Endodermal cell (in vitro differentiated cells): ENCODE results near the gene RAMP1. TPM values are rescaled to one million over a fixed set of nuclear protein-coding genes. Genes with fewer than 3 reads are reported as not detected.

Experiments
- DNase-seq: peaks from one replicate; pipeline ENCODE4 v3.0.0-alpha.2; 2017
- H3K27ac ChIP-seq: 2 replicates; pipeline ENCODE4 v1.5.1; 2013; ENCODE audit warnings: mild to moderate bottlenecking, low read depth, low read length, moderate library complexity
- H3K27me3 ChIP-seq: 2 replicates; pipeline ENCODE4 v1.6.1; 2013; ENCODE audit warnings: mild to moderate bottlenecking, low read length, moderate library complexity; ENCODE audit not compliant: insufficient read depth, control insufficient read depth, poor library complexity, severe bottlenecking
- H3K36me3 ChIP-seq: 2 replicates; pipeline ENCODE4 v1.7.0; 2013; ENCODE audit warnings: mild to moderate bottlenecking, low read length, moderate library complexity; ENCODE audit not compliant: control insufficient read depth, insufficient read depth
- H3K4me1 ChIP-seq: one replicate; pipeline ENCODE4 v1.7.0; 2013; ENCODE audit warnings: low read length; ENCODE audit not compliant: control insufficient read depth, insufficient read depth
- H3K4me3 ChIP-seq: 2 replicates; pipeline ENCODE4 v1.5.1; 2013; ENCODE audit warnings: mild to moderate bottlenecking, low read length, moderate library complexity
- H3K9ac ChIP-seq: 2 replicates; pipeline ENCODE4 v1.6.1; 2013; ENCODE audit warnings: mild to moderate bottlenecking, low read length, moderate library complexity; ENCODE audit not compliant: poor library complexity, severe bottlenecking; ENCODE audit errors: extremely low read depth
- H3K9me3 ChIP-seq: 2 replicates; pipeline ENCODE4 v1.6.1; 2013; ENCODE audit warnings: mild to moderate bottlenecking, low read length, moderate library complexity; ENCODE audit not compliant: control insufficient read depth
- H3K27ac Mint-ChIP-seq: 2 replicates; pipeline ENCODE4 v1.8.0; 2020; ENCODE audit warnings: mixed read lengths
- H3K27me3 Mint-ChIP-seq: 2 replicates; pipeline ENCODE4 v1.8.0; 2021; ENCODE audit warnings: mild to moderate bottlenecking, mixed read lengths; ENCODE audit not compliant: insufficient read depth
- H3K36me3 Mint-ChIP-seq: 2 replicates; pipeline ENCODE4 v1.8.0; 2020; ENCODE audit warnings: low read depth, mixed read lengths
- H3K4me1 Mint-ChIP-seq: 2 replicates; pipeline ENCODE4 v1.8.0; 2020; ENCODE audit warnings: mixed read lengths
- H3K4me3 Mint-ChIP-seq: 2 replicates; pipeline ENCODE4 v1.8.0; 2020; ENCODE audit warnings: mild to moderate bottlenecking, moderate library complexity, mixed read lengths
- H3K9me3 Mint-ChIP-seq: 2 replicates; pipeline ENCODE4 v1.8.0; 2020; ENCODE audit warnings: mild to moderate bottlenecking, mixed read lengths
- CTCF ChIP-seq: fragments of 200-600 bp; sonication (generic); conservative IDR thresholded peaks from 2 replicates; pipeline ENCODE4 v1.5.0; 2021; ENCODE audit warnings: antibody characterized with exemption, mild to moderate bottlenecking
- WGBS, 2 experiments: methylation state at CpG; one replicate each; pipeline versions ENCODE4 v1.1.5 to v1.1.7; 2013; ENCODE audit warnings: missing lambda C conversion rate in 2 of 2, mixed read lengths in 1 of 2; ENCODE audit not compliant: insufficient coverage in 1 of 2, insufficient read length in 1 of 2; 5-methylcytosine and 5-hydroxymethylcytosine counted together
- total RNA-seq, 2 donors: library from RNA; stranded (reverse); fragmentation: NEBNext Ultra II Directional in 1 of 2; extraction: Animal tissue kit (Norgen Biotek cat#: 25700) in 1 of 2; gene quantifications; 2 replicates in 1 of 2; 3 replicates in 1 of 2; pipeline ENCODE4 v1.2.1, GENCODE V29; 2021

The RAMP1 gene
- total RNA-seq, 2 donors from 2014 or later, result 0.40 to 1.6 TPM

- no peak overlapping the region for H3K9ac ChIP-seq
- H3K4me3 Mint-ChIP-seq, result no peak overlapping the region
- H3K36me3 ChIP-seq, result no peaks in the 10 kb centered on the region
- 88 to 91% methylated on average over 7 to 11 of the region's 11 CpGs for WGBS, 2 experiments
- no peak overlapping the region for H3K27ac ChIP-seq
- DNase-seq, result no peak
- no peaks in the 10 kb centered on the region for H3K27me3 ChIP-seq
- no peak overlapping the region for H3K27ac Mint-ChIP-seq
- no peak for TF ChIP-seq CTCF
- no peaks in the 10 kb centered on the region for H3K36me3 Mint-ChIP-seq
- H3K4me1 ChIP-seq, result peaks cover 4% of the 10 kb centered on the region
- no peak overlapping the region for H3K4me3 ChIP-seq
- no peaks in the 10 kb centered on the region for H3K9me3 Mint-ChIP-seq
- no peaks in the 10 kb centered on the region for H3K9me3 ChIP-seq
- H3K4me1 Mint-ChIP-seq, result peaks cover 7% of the 10 kb centered on the region
- no peaks in the 10 kb centered on the region for H3K27me3 Mint-ChIP-seq
These were observed 76.5 kb downstream of the RAMP1 start for GRCh38 chr2:237935740-237936452.

GRCh38 chr2:237939251-237939650 lies 79.8 kb downstream of the RAMP1 start:
- Mint-ChIP-seq H3K36me3 (no peaks in the 10 kb centered on the region), H3K4me3 (no peak overlapping the region), H3K27me3 (no peaks in the 10 kb centered on the region), H3K4me1 (peaks cover 18% of the 10 kb centered on the region), H3K9me3 (peaks cover 9% of the 10 kb centered on the region), H3K27ac (no peak overlapping the region)
- Histone ChIP-seq H3K27ac (no peak overlapping the region), H3K4me1 (peaks cover 7% of the 10 kb centered on the region), H3K27me3 (no peaks in the 10 kb centered on the region), H3K9ac (no peak overlapping the region), H3K9me3 (peaks cover 8% of the 10 kb centered on the region), H3K36me3 (no peaks in the 10 kb centered on the region), H3K4me3 (no peak overlapping the region)
- no peak for DNase-seq
- TF ChIP-seq CTCF, result no peak

- Mint-ChIP-seq H3K4me3 (no peak overlapping the region), H3K4me1 (peaks cover 18% of the 10 kb centered on the region), H3K36me3 (no peaks in the 10 kb centered on the region), H3K9me3 (peaks cover 23% of the 10 kb centered on the region), H3K27me3 (peaks cover 2% of the 10 kb centered on the region), H3K27ac (no peak overlapping the region)
- no peaks in the 10 kb centered on the region for H3K36me3 ChIP-seq
- H3K9me3 ChIP-seq, result peaks cover 15% of the 10 kb centered on the region
- H3K27ac ChIP-seq, result no peak overlapping the region
- H3K4me1 ChIP-seq, result peaks cover 7% of the 10 kb centered on the region
- H3K27me3 ChIP-seq, result no peaks in the 10 kb centered on the region
- DNase-seq, result no peak
- no peak overlapping the region for H3K4me3 ChIP-seq
- H3K9ac ChIP-seq, result no peak overlapping the region
- no peak for TF ChIP-seq CTCF
These were observed 81.4 kb downstream of the RAMP1 start for GRCh38 chr2:237940828-237941227.
